Tibial nerve (tissue), 4 donors: ENCODE data around the gene KCNV2. TPM values are rescaled to one million over a fixed set of nuclear protein-coding genes. Genes with fewer than 3 reads are reported as not detected.

Source experiments
- DNase-seq, 2 donors: peaks; one replicate each; pipeline ENCODE4 v3.0.0-alpha.2; 2019; ENCODE audit warnings: low spot score in 2 of 2
- H3K27ac ChIP-seq, 4 donors: fragments of 200-600 bp; sonication (generic) in 3 of 4; one replicate each; pipeline ENCODE4 v1.5.1; 2017 to 2019; ENCODE audit warnings: mild to moderate bottlenecking in 1 of 4
- H3K27me3 ChIP-seq, 2 donors: fragments of 200-600 bp; sonication (generic) in 1 of 2; one replicate each; pipeline versions ENCODE4 v1.5.1 to v1.6.0; 2017 to 2019
- H3K36me3 ChIP-seq, 3 donors: fragments of 200-600 bp; sonication (generic); one replicate each; pipeline ENCODE4 v1.5.1; 2018 to 2019
- H3K4me1 ChIP-seq, 4 donors: fragments of 200-600 bp; sonication (generic) in 3 of 4; one replicate each; pipeline ENCODE4 v1.5.1; 2017 to 2019
- H3K4me3 ChIP-seq, 4 donors: fragments of 200-600 bp; sonication (generic) in 3 of 4; one replicate each; pipeline ENCODE4 v1.5.1; 2017 to 2019; ENCODE audit warnings: mild to moderate bottlenecking in 1 of 4, moderate library complexity in 1 of 4
- H3K9me3 ChIP-seq, 4 donors: fragments of 200-600 bp; sonication (generic) in 3 of 4; one replicate each; pipeline ENCODE4 v1.5.1; 2017 to 2019
- EP300 ChIP-seq, 2 donors: sonication (generic); formaldehyde crosslinking; IDR thresholded peaks; one replicate each; pipeline ENCODE4 v1.6.1; 2017; ENCODE audit warnings: antibody characterized with exemption in 2 of 2, mild to moderate bottlenecking in 1 of 2
- POLR2A ChIP-seq, 2 donors: fragments of 450-650 bp; IDR thresholded peaks; one replicate each; pipeline ENCODE4 v1.6.1; 2017; ENCODE audit warnings: antibody characterized with exemption in 2 of 2, mild to moderate bottlenecking in 2 of 2, moderate library complexity in 2 of 2
- WGBS, 2 donors: methylation state at CpG; one replicate each; pipeline ENCODE4 v1.1.5; 2018; 5-methylcytosine and 5-hydroxymethylcytosine counted together
- total RNA-seq, 4 donors: library from RNA; depleted of rRNA; stranded (reverse); fragments of >200 nt; gene quantifications; one replicate each; pipeline ENCODE4 v1.1.0, GENCODE V29; 2016
- TF ChIP-seq, protein P1 (sequence below), 5 experiments: fragments of 200-600 bp in 3 of 5; fragments of 450-650 bp in 2 of 5; sonication (generic) in 3 of 5; IDR thresholded peaks; one replicate each; pipeline ENCODE4 v1.5.1; 2016 to 2019; ENCODE audit warnings: antibody characterized with exemption in 5 of 5, mild to moderate bottlenecking in 3 of 5, moderate library complexity in 2 of 5

KCNV2 gene
- total RNA-seq, 4 donors from 2014 or later = not detected

DNA sequence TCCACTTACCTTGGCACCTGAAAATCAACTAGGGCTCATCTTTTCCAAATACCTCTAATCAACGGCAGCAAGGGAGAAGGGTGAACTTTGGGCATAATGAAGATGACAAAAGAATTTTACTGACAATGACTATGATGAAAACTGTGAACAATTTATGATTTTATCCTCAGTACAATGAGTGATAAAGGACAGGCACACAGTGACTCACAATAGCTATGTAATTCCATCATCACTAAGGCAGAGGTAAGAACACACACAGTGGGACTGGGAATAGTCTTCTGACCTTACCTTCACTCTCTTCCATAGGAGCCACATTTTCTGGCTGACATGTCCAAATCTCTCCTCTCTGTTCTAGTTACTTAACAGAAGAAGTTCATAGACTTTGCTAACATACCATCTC is 26.1 kb upstream of the KCNV2 start:
- Histone ChIP-seq H3K27me3 (no peaks in the 10 kb centered on the region), H3K4me3 (no peak overlapping the region), H3K36me3 (no peaks in the 10 kb centered on the region), H3K27ac (no peak overlapping the region), H3K4me1 (no peaks in the 10 kb centered on the region), H3K9me3 (no peaks in the 10 kb centered on the region)
- TF ChIP-seq EP300 (IDR thresholded peaks at IDR 0.05) = no peak
- TF ChIP-seq, protein P1, sequence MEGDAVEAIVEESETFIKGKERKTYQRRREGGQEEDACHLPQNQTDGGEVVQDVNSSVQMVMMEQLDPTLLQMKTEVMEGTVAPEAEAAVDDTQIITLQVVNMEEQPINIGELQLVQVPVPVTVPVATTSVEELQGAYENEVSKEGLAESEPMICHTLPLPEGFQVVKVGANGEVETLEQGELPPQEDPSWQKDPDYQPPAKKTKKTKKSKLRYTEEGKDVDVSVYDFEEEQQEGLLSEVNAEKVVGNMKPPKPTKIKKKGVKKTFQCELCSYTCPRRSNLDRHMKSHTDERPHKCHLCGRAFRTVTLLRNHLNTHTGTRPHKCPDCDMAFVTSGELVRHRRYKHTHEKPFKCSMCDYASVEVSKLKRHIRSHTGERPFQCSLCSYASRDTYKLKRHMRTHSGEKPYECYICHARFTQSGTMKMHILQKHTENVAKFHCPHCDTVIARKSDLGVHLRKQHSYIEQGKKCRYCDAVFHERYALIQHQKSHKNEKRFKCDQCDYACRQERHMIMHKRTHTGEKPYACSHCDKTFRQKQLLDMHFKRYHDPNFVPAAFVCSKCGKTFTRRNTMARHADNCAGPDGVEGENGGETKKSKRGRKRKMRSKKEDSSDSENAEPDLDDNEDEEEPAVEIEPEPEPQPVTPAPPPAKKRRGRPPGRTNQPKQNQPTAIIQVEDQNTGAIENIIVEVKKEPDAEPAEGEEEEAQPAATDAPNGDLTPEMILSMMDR (IDR thresholded peaks at IDR 0.05) = no peak
- TF ChIP-seq POLR2A (IDR thresholded peaks at IDR 0.05) = no peak
- DNase-seq = no peak
- WGBS, 2 donors = 76 to 86% methylated on average over 1 of the region's 1 CpG

DNA sequence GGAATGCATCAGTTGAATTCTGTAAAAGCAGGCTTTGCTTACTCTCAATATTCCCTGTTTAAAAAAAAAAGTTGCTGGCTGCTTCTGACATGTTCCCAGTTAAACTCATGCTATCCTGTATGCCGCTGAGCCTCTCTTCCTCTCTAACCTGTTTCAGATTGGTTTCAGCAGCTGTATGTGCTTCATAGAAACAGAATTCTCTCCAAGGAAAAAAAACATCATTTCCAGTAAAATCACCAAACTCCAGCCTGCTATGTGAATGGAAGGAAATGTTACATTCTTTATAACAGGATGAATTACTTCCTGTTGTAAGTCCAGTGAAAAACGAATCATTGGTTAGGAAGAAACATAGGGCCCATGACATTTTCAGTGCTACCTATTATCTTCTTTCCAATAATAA is 25.7 kb upstream of the KCNV2 start:
- H3K4me3 ChIP-seq = no peak overlapping the region
- no peaks in the 10 kb centered on the region for H3K27me3 ChIP-seq
- 44 to 47% methylated on average over 2 of the region's 2 CpGs for WGBS, 2 donors
- no peak overlapping the region for H3K27ac ChIP-seq
- TF ChIP-seq EP300 (IDR thresholded peaks at IDR 0.05) (no peak), POLR2A (IDR thresholded peaks at IDR 0.05) (no peak)
- TF ChIP-seq, protein P1 (IDR thresholded peaks at IDR 0.05) = no peak
- no peaks in the 10 kb centered on the region for H3K4me1 ChIP-seq
- no peak for DNase-seq
- H3K36me3 ChIP-seq = no peaks in the 10 kb centered on the region
- no peaks in the 10 kb centered on the region for H3K9me3 ChIP-seq

DNA sequence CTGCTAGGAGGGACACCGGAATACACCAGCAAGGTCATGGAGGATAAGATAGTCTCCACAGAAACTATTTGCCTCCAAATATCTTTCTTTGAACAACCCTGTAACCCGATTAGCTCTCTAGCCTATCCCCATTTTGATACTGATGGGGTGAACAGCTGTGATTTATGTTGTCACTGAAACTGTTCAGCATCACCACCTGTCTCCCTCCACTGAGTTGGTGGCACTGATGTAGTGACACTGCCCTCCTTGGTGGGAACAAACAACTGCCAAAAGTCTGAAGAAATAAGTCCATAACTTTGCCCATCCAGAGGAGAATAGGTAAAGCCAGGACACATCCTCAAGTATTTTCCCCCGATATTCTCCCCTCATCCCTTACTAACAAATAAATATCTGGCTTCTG is 24.3 kb upstream of the KCNV2 start:
- no peaks in the 10 kb centered on the region for H3K36me3 ChIP-seq
- no peaks in the 10 kb centered on the region for H3K27me3 ChIP-seq
- no peak overlapping the region for H3K27ac ChIP-seq
- DNase-seq = no peak
- WGBS, 2 donors = 89 to 98% methylated on average over 3 of the region's 3 CpGs
- H3K4me3 ChIP-seq = no peak overlapping the region
- no peaks in the 10 kb centered on the region for H3K9me3 ChIP-seq
- H3K4me1 ChIP-seq = no peaks in the 10 kb centered on the region
- TF ChIP-seq, protein P1 (IDR thresholded peaks at IDR 0.05) = no peak
- TF ChIP-seq EP300 (IDR thresholded peaks at IDR 0.05) = no peak
- TF ChIP-seq POLR2A (IDR thresholded peaks at IDR 0.05) = no peak

DNA sequence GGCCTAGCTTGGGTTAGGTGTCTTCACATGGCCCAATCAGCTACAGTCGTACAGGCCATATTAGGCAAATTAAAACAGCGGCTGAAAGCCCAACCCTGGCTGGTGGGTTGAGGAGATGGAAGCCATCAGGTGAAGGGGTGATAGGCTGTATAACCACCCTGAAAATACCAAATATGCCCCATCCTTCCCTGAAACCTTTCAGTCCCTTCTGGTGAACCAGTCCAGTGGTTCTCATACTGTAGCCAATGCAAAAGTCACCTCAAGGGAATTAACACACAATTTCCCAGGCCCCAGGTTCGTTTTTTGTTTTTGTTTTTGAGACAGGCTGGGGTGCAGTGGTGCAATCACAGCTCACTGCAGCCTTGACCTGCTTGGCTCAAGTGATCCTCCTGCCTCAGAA is 19.8 kb upstream of the KCNV2 start:
- 85 to 88% methylated on average over 3 of the region's 3 CpGs for WGBS, 2 donors
- DNase-seq = no peak
- TF ChIP-seq EP300 (IDR thresholded peaks at IDR 0.05) = no peak
- TF ChIP-seq, protein P1 (IDR thresholded peaks at IDR 0.05) = no peak
- Histone ChIP-seq H3K27me3 (no peaks in the 10 kb centered on the region), H3K4me1 (no peaks in the 10 kb centered on the region), H3K27ac (no peak overlapping the region), H3K36me3 (no peaks in the 10 kb centered on the region), H3K9me3 (no peaks in the 10 kb centered on the region), H3K4me3 (no peak overlapping the region)

DNA sequence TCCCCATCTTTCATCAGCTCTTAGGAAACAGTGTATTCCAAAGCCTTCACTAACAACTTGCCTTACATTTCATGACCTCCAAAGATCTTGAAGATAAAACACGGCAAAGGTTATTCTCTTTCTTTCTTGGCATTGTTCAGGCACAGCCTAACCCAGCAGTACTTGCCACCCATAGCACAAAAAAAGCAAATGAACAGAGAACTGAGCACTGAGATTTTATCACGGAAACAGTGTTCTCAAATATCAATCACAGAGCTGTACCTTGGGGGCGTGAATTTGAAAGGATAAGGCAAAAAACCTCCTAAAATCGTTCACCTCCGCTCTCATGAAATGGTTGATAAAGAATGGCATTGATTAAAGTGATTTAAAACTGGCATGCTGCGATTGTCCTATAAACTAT is 16.9 kb upstream of the KCNV2 start:
- Histone ChIP-seq H3K4me3 (no peak overlapping the region), H3K4me1 (no peaks in the 10 kb centered on the region), H3K27me3 (no peaks in the 10 kb centered on the region), H3K27ac (no peak overlapping the region), H3K9me3 (no peaks in the 10 kb centered on the region), H3K36me3 (no peaks in the 10 kb centered on the region)
- DNase-seq = no peak
- WGBS, 2 donors = 71 to 77% methylated on average over 6 of the region's 6 CpGs
- TF ChIP-seq, protein P1 (IDR thresholded peaks at IDR 0.05) = no peak
- TF ChIP-seq EP300 (IDR thresholded peaks at IDR 0.05) (no peak), POLR2A (IDR thresholded peaks at IDR 0.05) (no peak)
